Activated naive CD4-positive, alpha-beta T cell treated with anti-CD3 and anti-CD28 coated beads, Interleukin-2, amount 50 U/mL, for 16 hours (primary cell): ENCODE measurements around the gene NUP214.

Experiments used
- DNase-seq: peaks from one replicate; pipeline ENCODE4 v3.0.0-alpha.2; 2020

NUP214 gene

GRCh38 chr9:131279863-131280570, 154.6 kb downstream of the NUP214 start:
- DNase-seq: no peak

- DNase-seq: no peak
Measured at GRCh38 chr9:131280660-131281059, 155.3 kb downstream of the NUP214 start.

- no peak for DNase-seq
Measured at GRCh38 chr9:131281119-131281965, 156.0 kb downstream of the NUP214 start.

- no peak for DNase-seq
Measured at GRCh38 chr9:131282175-131282574, 156.8 kb downstream of the NUP214 start.

GRCh38 chr9:131282688-131283422, 157.5 kb downstream of the NUP214 start:
- no peak for DNase-seq
